Bladder microvascular endothelial cell (primary cell): ENCODE data around the gene SPIN2A. TPM values are rescaled to one million over a fixed set of nuclear protein-coding genes. Genes with fewer than 3 reads are reported as not detected.

Experiments used
- total RNA-seq: library from RNA; depleted of rRNA; stranded (reverse); fragments of >200 nt; gene quantifications from 2 replicates; pipeline ENCODE4 v1.2.3, GENCODE V29; 2014

The SPIN2A gene
- total RNA-seq: under 0.01 and 0.44 TPM in 2 replicates

DNA sequence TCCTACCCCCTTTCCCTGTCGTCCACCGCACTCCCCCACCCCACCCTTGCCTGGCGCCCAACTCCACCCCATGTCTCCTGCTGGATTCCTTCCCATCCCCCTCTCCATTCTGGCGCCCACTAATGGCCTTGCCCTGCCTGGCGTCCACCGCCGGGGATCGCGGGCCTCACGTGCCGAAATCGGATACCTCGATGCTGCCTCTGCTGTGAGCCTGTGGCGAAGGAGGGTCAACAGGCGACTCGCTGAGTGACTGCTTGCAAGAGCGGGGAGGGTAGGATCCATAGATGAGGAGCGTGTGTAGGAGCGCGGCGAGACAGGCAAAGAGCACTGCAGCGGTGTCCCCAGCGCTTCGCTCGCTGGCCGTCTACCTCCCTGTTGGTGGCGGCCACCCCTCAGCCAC lies at the start of gene SPIN2A:
Gene SPIN2A (minus strand): TSS at position 325 of the 400 bp plus-strand sequence. CDS start 800 bp downstream, outside the sequence.

DNA sequence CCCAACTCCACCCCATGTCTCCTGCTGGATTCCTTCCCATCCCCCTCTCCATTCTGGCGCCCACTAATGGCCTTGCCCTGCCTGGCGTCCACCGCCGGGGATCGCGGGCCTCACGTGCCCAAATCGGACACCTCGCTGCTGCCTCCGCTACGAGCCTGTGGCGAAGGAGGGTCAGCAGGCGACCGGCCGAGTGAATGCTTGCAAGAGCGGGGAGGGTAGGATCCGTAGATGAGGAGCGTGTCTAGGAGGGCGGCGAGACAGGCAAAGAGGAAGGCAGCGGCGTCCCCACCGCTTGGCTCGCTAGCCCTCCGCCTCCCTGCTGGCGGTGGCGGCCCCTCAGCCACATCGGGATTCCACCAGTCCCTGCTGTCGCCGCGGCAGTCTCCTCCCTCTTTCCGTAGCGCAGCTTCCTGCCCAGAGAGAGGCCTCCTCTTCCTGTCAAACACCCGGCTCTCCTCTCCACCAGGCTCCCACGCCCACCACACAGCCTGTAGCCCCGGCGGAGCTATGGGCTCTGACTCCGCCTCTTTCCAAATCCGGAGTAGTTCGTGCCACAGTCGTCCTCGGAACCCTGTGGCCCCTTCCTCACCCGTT lies 15.9 kb downstream of the SPIN2A start, which contains the start of gene SPIN2B:
Gene SPIN2B (minus strand): TSS at position 387 of the 594 bp plus-strand sequence.

Other genes starting within 250 kb of the SPIN2A start
- 2.6 and 7.2 TPM in 2 replicates for gene SPIN3, start 141.9 kb downstream of the SPIN2A start, total RNA-seq
- gene SPIN2B, start 15.8 kb downstream of the SPIN2A start, total RNA-seq: 6.2 and 8.5 TPM in 2 replicates
- gene FAAH2, start 149.3 kb upstream of the SPIN2A start, total RNA-seq: 0.16 and 0.50 TPM in 2 replicates